IMR-90 (cell line): ENCODE results near the gene ZNF783. TPM values are rescaled to one million over a fixed set of nuclear protein-coding genes. Genes with fewer than 3 reads are reported as not detected.
A peak's percentile ranks its signal among the peaks of the same experiment; 100 is the strongest.

Experiments used
- ATAC-seq: fragments of 200-7000 bp; cut with Tn5 transposase; 2 replicates; pipeline ENCODE4 v1.9.1; 2020; ENCODE audit warnings: low read depth, mild to moderate bottlenecking, moderate library complexity
- BruUV-seq: library from RNA; stranded (reverse); fragments of 400-500 nt; replicated peaks from 2 replicates; lab custom pipeline; 2021; lab: Mats Ljungman, UMichigan
- CTCF ChIA-PET: fragments of 300-600 bp; formaldehyde crosslinking; extraction: SDS; loops from one replicate; lab custom pipeline; 2021; ENCODE audit warnings: antibody characterized with exemption; lab: Yijun Ruan, JAX
- POLR2A ChIA-PET: fragments of 300-600 bp; sonication (Branson Sonifier 250); formaldehyde crosslinking; loops from one replicate; lab custom pipeline; 2022; ENCODE audit warnings: antibody characterized with exemption; ENCODE audit not compliant: unreplicated experiment; lab: Charles Lee
- DNase-seq: peaks from one replicate; pipeline ENCODE4 v3.0.0; 2013
- H2AFZ ChIP-seq: replicated peaks from 2 replicates; pipeline ENCODE3; 2013; ENCODE audit warnings: low read length, mild to moderate bottlenecking; ENCODE audit not compliant: poor library complexity
- H2AK5ac ChIP-seq: 2 replicates; pipeline ENCODE4 v1.6.1; 2013; ENCODE audit warnings: low read depth, low read length, inconsistent platforms
- H2AK9ac ChIP-seq: replicated peaks from 2 replicates; pipeline ENCODE3; 2013; ENCODE audit warnings: mild to moderate bottlenecking, low read depth, low read length, moderate library complexity; ENCODE audit not compliant: poor library complexity
- H2BK120ac ChIP-seq: 2 replicates; pipeline ENCODE4 v1.6.1; 2013; ENCODE audit warnings: low read depth, low read length, inconsistent platforms
- H2BK15ac ChIP-seq: 3 replicates; pipeline ENCODE4 v1.6.1; 2013; ENCODE audit warnings: low read depth, low read length, inconsistent platforms
- H2BK20ac ChIP-seq: 2 replicates; pipeline ENCODE4 v1.6.1; 2013; ENCODE audit warnings: low read depth, mild to moderate bottlenecking, inconsistent platforms, low read length, moderate library complexity
- H2BK5ac ChIP-seq: 2 replicates; pipeline ENCODE4 v1.6.1; 2013; ENCODE audit warnings: mild to moderate bottlenecking, low read depth, low read length, inconsistent platforms; ENCODE audit not compliant: poor library complexity, severe bottlenecking
- H3K14ac ChIP-seq: replicated peaks from 2 replicates; pipeline ENCODE4 v1.6.1; 2013; ENCODE audit warnings: low read depth, low read length, inconsistent platforms
- H3K18ac ChIP-seq: 2 replicates; pipeline ENCODE4 v1.6.1; 2013; ENCODE audit warnings: low read depth, low read length, control low read depth
- H3K23ac ChIP-seq: 2 replicates; pipeline ENCODE4 v1.6.1; 2013; ENCODE audit warnings: low read depth, low read length, inconsistent platforms
- H3K27ac ChIP-seq: 2 replicates; pipeline ENCODE4 v1.5.1; 2013; ENCODE audit warnings: mild to moderate bottlenecking, control low read depth, low read length; ENCODE audit not compliant: insufficient read depth
- H3K27me3 ChIP-seq: 2 replicates; pipeline ENCODE4 v1.6.1; 2013; ENCODE audit warnings: low read length; ENCODE audit not compliant: control insufficient read depth, insufficient read depth
- H3K36me3 ChIP-seq: 2 replicates; pipeline ENCODE4 v1.6.1; 2013; ENCODE audit warnings: low read length, mixed read lengths; ENCODE audit not compliant: control insufficient read depth, insufficient read depth
- H3K4ac ChIP-seq: 2 replicates; pipeline ENCODE4 v1.6.1; 2013; ENCODE audit warnings: low read depth, low read length, inconsistent platforms
- H3K4me1 ChIP-seq: 2 replicates; pipeline ENCODE4 v1.6.1; 2013; ENCODE audit warnings: low read length, mixed read lengths; ENCODE audit not compliant: control insufficient read depth, insufficient read depth
- H3K4me2 ChIP-seq: 2 replicates; pipeline ENCODE4 v1.6.1; 2013; ENCODE audit warnings: low read depth, mild to moderate bottlenecking, control low read depth, low read length, moderate library complexity
- H3K4me3 ChIP-seq: 2 replicates; pipeline ENCODE4 v1.5.1; 2013; ENCODE audit warnings: low read depth, mild to moderate bottlenecking, control low read depth, low read length, moderate library complexity; ENCODE audit not compliant: insufficient read depth
- H3K56ac ChIP-seq: 2 replicates; pipeline ENCODE4 v1.6.1; 2013; ENCODE audit warnings: low read length, inconsistent platforms; ENCODE audit not compliant: insufficient read depth; ENCODE audit errors: extremely low read depth
- H3K79me1 ChIP-seq, 2 experiments: 2 replicates each; pipeline ENCODE4 v1.6.1; 2013; ENCODE audit warnings: low read length in 2 of 2, inconsistent platforms in 1 of 2, low read depth in 1 of 2
- H3K9ac ChIP-seq: 2 replicates; pipeline ENCODE4 v1.6.1; 2013; ENCODE audit warnings: low read depth, low read length, control low read depth
- H3K9me1 ChIP-seq: 2 replicates; pipeline ENCODE4 v1.6.1; 2013; ENCODE audit warnings: low read length, inconsistent platforms; ENCODE audit not compliant: insufficient read depth
- H3K9me3 ChIP-seq: 2 replicates; pipeline ENCODE4 v1.6.1; 2013; ENCODE audit warnings: low read length; ENCODE audit not compliant: control insufficient read depth, insufficient read depth
- H4K20me1 ChIP-seq: 2 replicates; pipeline ENCODE4 v1.6.1; 2013; ENCODE audit warnings: low read length, inconsistent platforms; ENCODE audit not compliant: insufficient read depth
- H4K5ac ChIP-seq: 2 replicates; pipeline ENCODE4 v1.6.1; 2013; ENCODE audit warnings: mild to moderate bottlenecking, low read depth, low read length, control low read depth
- H4K8ac ChIP-seq, 2 experiments: 2 replicates each; pipeline ENCODE4 v1.6.1; 2013; ENCODE audit warnings: low read depth in 2 of 2, low read length in 2 of 2, control low read depth in 1 of 2, inconsistent platforms in 1 of 2
- H4K91ac ChIP-seq: 2 replicates; pipeline ENCODE4 v1.6.1; 2013; ENCODE audit warnings: low read depth, low read length, inconsistent platforms; ENCODE audit not compliant: insufficient read depth
- BHLHE40 ChIP-seq: fragments of 150-350 bp; IDR thresholded peaks from 2 replicates; pipeline ENCODE4 v1.6.1; 2016; ENCODE audit warnings: mild to moderate bottlenecking, low read depth, low read length
- CHD1 ChIP-seq: IDR thresholded peaks from 2 replicates; pipeline ENCODE4 v1.6.1; 2012; ENCODE audit warnings: low read depth, low read length, improper control_type of control experiment
- FOS ChIP-seq: fragments of 150-350 bp; IDR thresholded peaks from 2 replicates; pipeline ENCODE4 v1.6.1; 2016; ENCODE audit warnings: low read depth, low read length
- MAFK ChIP-seq: IDR thresholded peaks from 2 replicates; pipeline ENCODE4 v1.6.1; 2012; ENCODE audit warnings: low read depth, low read length, improper control_type of control experiment
- MXI1 ChIP-seq: IDR thresholded peaks from 2 replicates; pipeline ENCODE4 v1.6.1; 2012; ENCODE audit warnings: low read depth, mild to moderate bottlenecking, low read length, moderate library complexity, borderline replicate concordance
- POLR2A ChIP-seq: IDR thresholded peaks from 2 replicates; pipeline ENCODE4 v1.6.1; 2012; ENCODE audit warnings: mild to moderate bottlenecking, low read depth, low read length
- RAD21 ChIP-seq: IDR thresholded peaks from 2 replicates; pipeline ENCODE4 v1.6.1; 2012; ENCODE audit warnings: low read length, improper control_type of control experiment
- RCOR1 ChIP-seq: IDR thresholded peaks from 2 replicates; pipeline ENCODE4 v1.6.1; 2012; ENCODE audit warnings: mild to moderate bottlenecking, low read length, improper control_type of control experiment; ENCODE audit not compliant: insufficient replicate concordance
- RFX5 ChIP-seq: IDR thresholded peaks from 2 replicates; pipeline ENCODE4 v1.8.0; 2012; ENCODE audit warnings: low read depth, mild to moderate bottlenecking, low read length, moderate library complexity
- SMC3 ChIP-seq: fragments of 150-350 bp; IDR thresholded peaks from 2 replicates; pipeline ENCODE4 v1.6.1; 2016; ENCODE audit warnings: low read depth, mild to moderate bottlenecking, antibody characterized with exemption, low read length, moderate library complexity
- USF2 ChIP-seq: fragments of 150-350 bp; IDR thresholded peaks from 2 replicates; pipeline ENCODE4 v1.6.1; 2017; ENCODE audit warnings: mild to moderate bottlenecking, antibody characterized with exemption, low read length, low read depth
- WGBS, 2 experiments: methylation state at CpG; one replicate each; pipeline versions ENCODE4 v1.1.5 to v1.1.7; 2013; ENCODE audit warnings: missing lambda C conversion rate in 2 of 2; ENCODE audit not compliant: insufficient read length in 1 of 2; ENCODE audit errors: extremely low coverage in 2 of 2; 5-methylcytosine and 5-hydroxymethylcytosine counted together
- dilution Hi-C: fragments of 300-500 bp; cut with HindIII; formaldehyde crosslinking; loops from one replicate; pipeline ENCODE4 v1.14.3; 2018; ENCODE audit warnings: low sequenced_read_pairs; ENCODE audit not compliant: unreplicated experiment
- in situ Hi-C: fragments of 300-500 bp; cut with MboI; formaldehyde crosslinking; loops from 3 replicates; pipeline ENCODE4 v1.14.3; 2019; ENCODE audit warnings: low sequenced_read_pairs, inconsistent platforms, mixed read lengths
- intact Hi-C: fragments of 100-400 bp; cut with micrococcal nuclease; formaldehyde crosslinking; loops from 2 replicates; pipeline ENCODE4 v1.10.0; 2022
- polyA plus RNA-seq, 3 experiments: library from polyadenylated mRNA; depleted of rRNA; stranded (reverse); fragments of >200 nt; gene quantifications; 2 replicates each; pipeline ENCODE4 v1.2.3, GENCODE V29; 2012; ENCODE audit warnings: low replicate concordance in 1 of 3
- total RNA-seq: library from RNA; depleted of rRNA; stranded (reverse); fragments of >200 nt; gene quantifications from 2 replicates; pipeline ENCODE4 v1.2.3, GENCODE V29; 2012
- TF ChIP-seq, protein P1 (sequence below): conservative IDR thresholded peaks from 2 replicates; pipeline ENCODE4 v1.5.1; 2012; ENCODE audit warnings: mild to moderate bottlenecking, low read depth, low read length, improper control_type of control experiment
- TF ChIP-seq, protein P2 (sequence below): fragments of 150-350 bp; IDR thresholded peaks from 2 replicates; pipeline ENCODE4 v1.6.1; 2016; ENCODE audit warnings: low read depth, mild to moderate bottlenecking, low read length, moderate library complexity, borderline replicate concordance

ZNF783 gene
- total and polyA plus RNA-seq, 2 of the 4 experiments (the other 2 are of a cell fraction) = 2.3 to 7.2 TPM

DNA sequence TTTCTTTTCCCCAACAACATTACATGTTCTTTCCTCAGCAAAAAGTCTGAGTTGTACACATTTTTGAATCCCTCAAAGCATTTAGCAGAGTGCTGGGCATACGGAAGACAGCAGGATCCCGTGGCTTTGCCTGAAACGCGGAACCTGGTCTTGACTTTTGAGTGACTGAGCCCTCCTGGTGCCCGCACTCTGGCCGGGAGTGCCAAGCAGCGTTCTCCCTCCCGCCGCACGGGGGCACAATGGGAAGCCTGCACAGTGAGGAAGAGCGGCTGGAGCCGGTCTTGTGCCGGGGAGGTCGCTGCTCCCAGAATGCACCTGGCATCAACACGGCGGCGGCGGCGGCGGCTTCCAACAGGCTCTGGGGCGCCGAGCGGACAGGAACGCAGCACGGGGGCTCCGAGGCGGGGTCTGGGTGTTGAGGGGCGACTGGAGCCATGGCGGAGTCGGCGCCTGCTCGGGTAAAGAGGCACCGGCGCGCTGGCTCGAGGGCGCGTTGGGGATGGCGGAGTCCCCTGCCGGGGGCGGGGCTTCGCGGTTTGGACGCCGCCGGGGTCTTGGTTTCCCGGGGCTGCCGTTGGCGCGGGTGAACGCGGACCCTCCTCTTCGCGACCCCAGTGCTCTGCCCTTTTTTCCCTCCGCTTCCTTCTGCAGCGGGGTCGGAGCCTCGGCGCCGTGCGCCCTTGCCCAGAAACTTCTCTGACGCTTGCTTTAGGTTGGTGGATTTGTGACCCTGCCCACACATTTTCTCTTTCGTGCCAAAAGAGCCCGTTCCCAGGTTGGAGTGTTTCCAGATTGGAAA lies 22.5 kb upstream of the ZNF783 start, which contains the start of gene ZNF212:
ZNF212 (plus strand) TSS at position 307 of the 799 bp plus-strand sequence; CDS start at position 435, 128 bp downstream.
- dilution Hi-C loops = no loop called here
- DNase-seq (peak; percentile 83), ATAC-seq (peak; percentile 100)
- Histone ChIP-seq H4K8ac (peak within 1 kb of the TSS; percentile 77 to 100), H3K4ac (peak within 1 kb of the TSS; percentile 85), H3K9me1 (0 out of 2 replicates have a peak, but pooled peaks cover 2% of the 10 kb centered on the region), H3K4me2 (peak within 1 kb of the TSS; percentile 98), H3K14ac (peak within 1 kb of the TSS; percentile 95), H3K4me3 (peak within 1 kb of the TSS; percentile 86), H2BK5ac (peak within 1 kb of the TSS; percentile 77), H3K79me1 (peaks cover 5 to 23% of the 10 kb centered on the region in 2 experiments; a peak in 3 of 4 replicates), H4K91ac (peak within 1 kb of the TSS; percentile 94), H2BK15ac (peak within 1 kb of the TSS; percentile 98; the same call in 2 of the 3 replicates), H3K18ac (peak within 1 kb of the TSS; percentile 69; the same call in 1 of the 2 replicates), H3K23ac (peak within 1 kb of the TSS; percentile 98), H2AK5ac (peak within 1 kb of the TSS; percentile 84; the same call in 1 of the 2 replicates), H3K9ac (peak within 1 kb of the TSS; percentile 80), H2BK20ac (peak within 1 kb of the TSS; percentile 76), H2AFZ (peak within 1 kb of the TSS; percentile 97), H3K4me1 (peaks cover 5% of the 10 kb centered on the region; the same call in 1 of the 2 replicates), H2AK9ac (peak within 1 kb of the TSS; percentile 90), H2BK120ac (peak within 1 kb of the TSS; percentile 93), H3K27me3 (no peaks in the 10 kb centered on the region), H4K20me1 (no peaks in the 10 kb centered on the region), H4K5ac (peak within 1 kb of the TSS; percentile 89), H3K9me3 (no peaks in the 10 kb centered on the region; the same call in 1 of the 2 replicates), H3K56ac (peak within 1 kb of the TSS; percentile 54; the same call in 1 of the 2 replicates), H3K27ac (peak within 1 kb of the TSS; percentile 77), H3K36me3 (no peaks in the 10 kb centered on the region)
- in situ Hi-C loops = no loop called here
- POLR2A ChIA-PET = no interaction called here
- intact Hi-C loops = no loop called here
- CTCF ChIA-PET = no interaction called here
- BruUV-seq = no TSS peak
- WGBS, 2 experiments = 1% methylated on average over 33 of the region's 64 CpGs; no CpG with 5 or more reads in 1 of the 2 experiments
- TF ChIP-seq RFX5 (no peak), BHLHE40 (peak; percentile 71; the same call in 1 of the 2 replicates), CHD1 (no peak), FOS (no peak), MXI1 (no peak; the same call in 1 of the 2 replicates), RCOR1 (no peak), POLR2A (peak; percentile 56; the same call in 1 of the 2 replicates), SMC3 (peak; percentile 60), USF2 (peak; percentile 41), RAD21 (peak; percentile 56), MAFK (no peak)
- TF ChIP-seq, protein P1, sequence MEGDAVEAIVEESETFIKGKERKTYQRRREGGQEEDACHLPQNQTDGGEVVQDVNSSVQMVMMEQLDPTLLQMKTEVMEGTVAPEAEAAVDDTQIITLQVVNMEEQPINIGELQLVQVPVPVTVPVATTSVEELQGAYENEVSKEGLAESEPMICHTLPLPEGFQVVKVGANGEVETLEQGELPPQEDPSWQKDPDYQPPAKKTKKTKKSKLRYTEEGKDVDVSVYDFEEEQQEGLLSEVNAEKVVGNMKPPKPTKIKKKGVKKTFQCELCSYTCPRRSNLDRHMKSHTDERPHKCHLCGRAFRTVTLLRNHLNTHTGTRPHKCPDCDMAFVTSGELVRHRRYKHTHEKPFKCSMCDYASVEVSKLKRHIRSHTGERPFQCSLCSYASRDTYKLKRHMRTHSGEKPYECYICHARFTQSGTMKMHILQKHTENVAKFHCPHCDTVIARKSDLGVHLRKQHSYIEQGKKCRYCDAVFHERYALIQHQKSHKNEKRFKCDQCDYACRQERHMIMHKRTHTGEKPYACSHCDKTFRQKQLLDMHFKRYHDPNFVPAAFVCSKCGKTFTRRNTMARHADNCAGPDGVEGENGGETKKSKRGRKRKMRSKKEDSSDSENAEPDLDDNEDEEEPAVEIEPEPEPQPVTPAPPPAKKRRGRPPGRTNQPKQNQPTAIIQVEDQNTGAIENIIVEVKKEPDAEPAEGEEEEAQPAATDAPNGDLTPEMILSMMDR = peak; percentile 88
- TF ChIP-seq, protein P2, sequence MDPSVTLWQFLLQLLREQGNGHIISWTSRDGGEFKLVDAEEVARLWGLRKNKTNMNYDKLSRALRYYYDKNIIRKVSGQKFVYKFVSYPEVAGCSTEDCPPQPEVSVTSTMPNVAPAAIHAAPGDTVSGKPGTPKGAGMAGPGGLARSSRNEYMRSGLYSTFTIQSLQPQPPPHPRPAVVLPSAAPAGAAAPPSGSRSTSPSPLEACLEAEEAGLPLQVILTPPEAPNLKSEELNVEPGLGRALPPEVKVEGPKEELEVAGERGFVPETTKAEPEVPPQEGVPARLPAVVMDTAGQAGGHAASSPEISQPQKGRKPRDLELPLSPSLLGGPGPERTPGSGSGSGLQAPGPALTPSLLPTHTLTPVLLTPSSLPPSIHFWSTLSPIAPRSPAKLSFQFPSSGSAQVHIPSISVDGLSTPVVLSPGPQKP = no peak
